ENCODE data around the gene CLGN. TPM values are rescaled to one million over a fixed set of nuclear protein-coding genes. Genes with fewer than 3 reads are reported as not detected.
A peak's percentile ranks its signal among the peaks of the same experiment; 100 is the strongest.

The CLGN gene
- total RNA-seq, 1 donor from 2014 or later: 1.1 TPM

- H3K4me3 ChIP-seq: no peak overlapping the region
- H3K9me3 ChIP-seq: no peaks in the 10 kb centered on the region
- no peaks in the 10 kb centered on the region for H3K4me1 ChIP-seq
- ATAC-seq (no peak), DNase-seq (no peak)
- H3K27me3 ChIP-seq (ENCODE audit: low read depth): no peaks in the 10 kb centered on the region
- no peak overlapping the region for H3K27ac ChIP-seq
- TF ChIP-seq CTCF (IDR thresholded peaks at IDR 0.05): no peak
- intact Hi-C loops (cut with DNase I): loop anchor here (10.0 kb wide), 1 partner anchor 768 kb away; no protein-coding TSS in a partner anchor
- no peaks in the 10 kb centered on the region for H3K36me3 ChIP-seq
Observed at GRCh38 chr4:140363051-140363450, 64.4 kb downstream of the CLGN start.

GRCh38 chr4:140361099-140361498 is 66.3 kb downstream of the CLGN start:
- DNase-seq: no peak
- no peak overlapping the region for H3K4me3 ChIP-seq
- intact Hi-C loops (cut with DNase I): loop anchor here (10.0 kb wide), 1 partner anchor 766 kb away; no protein-coding TSS in a partner anchor
- H3K4me1 ChIP-seq: no peaks in the 10 kb centered on the region
- H3K27me3 ChIP-seq (ENCODE audit: low read depth): no peaks in the 10 kb centered on the region
- TF ChIP-seq CTCF (IDR thresholded peaks at IDR 0.05): no peak
- H3K9me3 ChIP-seq: no peaks in the 10 kb centered on the region
- no peak overlapping the region for H3K27ac ChIP-seq
- ATAC-seq: no peak
- H3K36me3 ChIP-seq: no peaks in the 10 kb centered on the region

GRCh38 chr4:140359562-140360427 is 67.7 kb downstream of the CLGN start:
- peak; percentile 85 for TF ChIP-seq CTCF (IDR thresholded peaks at IDR 0.05)
- H3K4me1 ChIP-seq: no peaks in the 10 kb centered on the region
- H3K36me3 ChIP-seq: no peaks in the 10 kb centered on the region
- no peak overlapping the region for H3K4me3 ChIP-seq
- intact Hi-C loops (cut with DNase I): loop anchor here (10.0 kb wide), 1 partner anchor 765 kb away; no protein-coding TSS in a partner anchor
- DNase-seq (peak; percentile 69), ATAC-seq (peak; percentile 91 to 94)
- H3K27me3 ChIP-seq (ENCODE audit: low read depth): no peaks in the 10 kb centered on the region
- no peak overlapping the region for H3K27ac ChIP-seq
- no peaks in the 10 kb centered on the region for H3K9me3 ChIP-seq

GRCh38 chr4:140358281-140358680 is 69.2 kb downstream of the CLGN start:
- TF ChIP-seq CTCF (IDR thresholded peaks at IDR 0.05): no peak
- H3K27me3 ChIP-seq (ENCODE audit: low read depth): no peaks in the 10 kb centered on the region
- DNase-seq: no peak
- no peaks in the 10 kb centered on the region for H3K36me3 ChIP-seq
- no peak overlapping the region for H3K27ac ChIP-seq
- intact Hi-C loops (cut with DNase I): no loop called here
- H3K4me1 ChIP-seq: no peaks in the 10 kb centered on the region
- H3K4me3 ChIP-seq: no peak overlapping the region
- H3K9me3 ChIP-seq: no peaks in the 10 kb centered on the region
- ATAC-seq: no peak

- Histone ChIP-seq H3K27me3 (ENCODE audit: low read depth) (no peaks in the 10 kb centered on the region), H3K9me3 (no peaks in the 10 kb centered on the region), H3K27ac (no peak overlapping the region), H3K36me3 (no peaks in the 10 kb centered on the region), H3K4me3 (no peak overlapping the region), H3K4me1 (no peaks in the 10 kb centered on the region)
- intact Hi-C loops (cut with DNase I): no loop called here
- ATAC-seq (no peak), DNase-seq (no peak)
- TF ChIP-seq CTCF (IDR thresholded peaks at IDR 0.05): no peak
Observed at GRCh38 chr4:140357868-140358267, 69.6 kb downstream of the CLGN start.
